C4-2B (cell line): ENCODE data around the gene CEP72.

Experiments
- ZFX ChIP-seq: fragments of 450-650 bp; IDR thresholded peaks from 2 replicates; pipeline ENCODE4 v1.6.1; 2017
- TF ChIP-seq, protein P1 (sequence below): fragments of 450-650 bp; conservative IDR thresholded peaks from 2 replicates; pipeline ENCODE4 v1.5.1; 2017; ENCODE audit warnings: mild to moderate bottlenecking

DNA sequence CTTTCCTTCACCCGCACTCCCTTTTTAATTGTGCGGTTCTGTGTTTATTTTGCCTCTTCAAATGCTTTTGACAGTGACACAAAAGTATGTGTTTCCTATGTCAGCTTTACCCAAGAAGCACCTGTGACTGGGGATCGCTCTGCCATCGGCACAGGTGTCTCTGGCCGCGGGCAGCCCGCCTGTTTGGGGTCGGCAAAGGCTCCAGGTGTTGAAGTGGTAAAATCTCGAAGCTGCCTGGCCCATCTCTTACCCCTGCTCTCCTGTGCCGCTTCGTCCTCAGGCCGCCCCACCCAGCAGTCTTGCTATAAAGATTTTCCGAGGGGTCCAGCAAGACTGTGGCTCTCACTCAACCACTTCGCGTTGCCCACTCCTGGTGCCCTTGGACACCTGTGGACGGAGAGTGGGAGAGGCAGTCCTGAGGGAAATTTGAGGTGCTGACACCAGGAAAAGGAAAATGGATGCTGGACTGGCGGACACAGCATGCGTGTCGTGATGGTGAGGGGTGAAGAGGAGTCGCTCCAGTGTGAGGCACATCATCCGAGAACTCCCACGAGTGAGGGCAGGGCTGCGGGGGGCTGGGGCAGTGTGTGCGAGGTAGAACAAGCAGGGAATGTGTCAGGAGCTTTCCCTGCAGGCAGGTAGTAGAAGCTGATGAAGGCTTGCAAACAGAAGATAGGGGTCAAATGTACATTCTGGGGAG, 29.1 kb upstream of the CEP72 start:
- TF ChIP-seq, protein P1, sequence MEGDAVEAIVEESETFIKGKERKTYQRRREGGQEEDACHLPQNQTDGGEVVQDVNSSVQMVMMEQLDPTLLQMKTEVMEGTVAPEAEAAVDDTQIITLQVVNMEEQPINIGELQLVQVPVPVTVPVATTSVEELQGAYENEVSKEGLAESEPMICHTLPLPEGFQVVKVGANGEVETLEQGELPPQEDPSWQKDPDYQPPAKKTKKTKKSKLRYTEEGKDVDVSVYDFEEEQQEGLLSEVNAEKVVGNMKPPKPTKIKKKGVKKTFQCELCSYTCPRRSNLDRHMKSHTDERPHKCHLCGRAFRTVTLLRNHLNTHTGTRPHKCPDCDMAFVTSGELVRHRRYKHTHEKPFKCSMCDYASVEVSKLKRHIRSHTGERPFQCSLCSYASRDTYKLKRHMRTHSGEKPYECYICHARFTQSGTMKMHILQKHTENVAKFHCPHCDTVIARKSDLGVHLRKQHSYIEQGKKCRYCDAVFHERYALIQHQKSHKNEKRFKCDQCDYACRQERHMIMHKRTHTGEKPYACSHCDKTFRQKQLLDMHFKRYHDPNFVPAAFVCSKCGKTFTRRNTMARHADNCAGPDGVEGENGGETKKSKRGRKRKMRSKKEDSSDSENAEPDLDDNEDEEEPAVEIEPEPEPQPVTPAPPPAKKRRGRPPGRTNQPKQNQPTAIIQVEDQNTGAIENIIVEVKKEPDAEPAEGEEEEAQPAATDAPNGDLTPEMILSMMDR = no peak
- TF ChIP-seq ZFX = no peak
